Neural cell (in vitro differentiated cells): ENCODE results near the gene RBM19. TPM values are rescaled to one million over a fixed set of nuclear protein-coding genes. Genes with fewer than 3 reads are reported as not detected.

Source experiments
- H2AFZ ChIP-seq: fragments of 200-600, 300-800 bp; sonication (generic), shearing (Covaris generic); 2 replicates; pipeline ENCODE4 v1.6.0; 2014; ENCODE audit warnings: low read depth, mild to moderate bottlenecking, antibody characterized with exemption, low read length, moderate library complexity
- H3F3A ChIP-seq: fragments of 200-600 bp; shearing (Covaris generic); 2 replicates; pipeline ENCODE4 v1.6.1; 2016; ENCODE audit warnings: mild to moderate bottlenecking, moderate library complexity, mixed read lengths, antibody characterized with exemption, low read length; ENCODE audit not compliant: insufficient read depth, poor library complexity, severe bottlenecking
- H3K27ac ChIP-seq: fragments of 200-600, 300-800 bp; sonication (generic), shearing (Covaris generic); 2 replicates; pipeline ENCODE4 v1.5.1; 2014; ENCODE audit warnings: mild to moderate bottlenecking, low read length, moderate library complexity
- H3K27me3 ChIP-seq: fragments of 300-800, 200-600 bp; sonication (generic), shearing (Covaris generic); 2 replicates; pipeline ENCODE4 v1.6.0; 2014; ENCODE audit warnings: mild to moderate bottlenecking, low read depth, low read length, moderate library complexity; ENCODE audit not compliant: insufficient read depth
- H3K36me3 ChIP-seq: fragments of 300-800, 200-600 bp; sonication (generic), shearing (Covaris generic); 2 replicates; pipeline ENCODE4 v1.5.1; 2014; ENCODE audit warnings: mild to moderate bottlenecking, antibody characterized with exemption, low read length, moderate library complexity; ENCODE audit not compliant: insufficient read depth
- H3K4me2 ChIP-seq: fragments of 300-800, 200-600 bp; sonication (generic), shearing (Covaris generic); 2 replicates; pipeline ENCODE4 v1.6.0; 2014; ENCODE audit warnings: mild to moderate bottlenecking, low read length
- H3K4me3 ChIP-seq: fragments of 300-800, 200-600 bp; sonication (generic), shearing (Covaris generic); 2 replicates; pipeline ENCODE4 v1.5.1; 2014; ENCODE audit warnings: mild to moderate bottlenecking, low read length, moderate library complexity
- H3K79me2 ChIP-seq: fragments of 200-600 bp; shearing (Covaris generic); replicated peaks from 2 replicates; pipeline ENCODE4 v1.6.0; 2014; ENCODE audit warnings: mild to moderate bottlenecking, low read length, moderate library complexity; ENCODE audit not compliant: insufficient read depth
- H3K9ac ChIP-seq: fragments of 300-800, 200-600 bp; sonication (generic), shearing (Covaris generic); 2 replicates; pipeline ENCODE4 v1.6.1; 2016; ENCODE audit warnings: mild to moderate bottlenecking, low read length, mixed read lengths
- H3K9me2 ChIP-seq: fragments of 200-600 bp; shearing (Covaris generic); 2 replicates; pipeline ENCODE4 v1.6.1; 2016; ENCODE audit warnings: mild to moderate bottlenecking, low read length, mixed read lengths; ENCODE audit not compliant: insufficient read depth
- H3K9me3 ChIP-seq: fragments of 200-600, 300-800 bp; sonication (generic), shearing (Covaris generic); 2 replicates; pipeline ENCODE4 v1.6.1; 2016; ENCODE audit warnings: mild to moderate bottlenecking, mixed run types, low read length, moderate library complexity, mixed read lengths
- H4K20me1 ChIP-seq: fragments of 200-600 bp; shearing (Covaris generic); 2 replicates; pipeline ENCODE4 v1.6.1; 2016; ENCODE audit warnings: mild to moderate bottlenecking, mixed run types; ENCODE audit not compliant: insufficient read depth
- EP300 ChIP-seq: fragments of 450-650 bp; conservative IDR thresholded peaks from 2 replicates; pipeline ENCODE4 v1.6.1; 2014; ENCODE audit warnings: antibody characterized with exemption, mild to moderate bottlenecking, moderate library complexity; ENCODE audit not compliant: poor library complexity, severe bottlenecking
- EZH2 ChIP-seq: fragments of 200-600, 300-800 bp; shearing (Covaris generic), sonication (generic); IDR thresholded peaks from 2 replicates; pipeline ENCODE4 v1.6.1; 2014; ENCODE audit warnings: antibody characterized with exemption, low read length, borderline replicate concordance, mild to moderate bottlenecking; ENCODE audit not compliant: insufficient read depth, poor library complexity, severe bottlenecking
- MXI1 ChIP-seq: fragments of 450-650 bp; conservative IDR thresholded peaks from 2 replicates; pipeline ENCODE4 v1.6.1; 2014; ENCODE audit warnings: antibody characterized with exemption, mild to moderate bottlenecking; ENCODE audit not compliant: poor library complexity, severe bottlenecking
- POLR2AphosphoS5 ChIP-seq: IDR thresholded peaks from 2 replicates; pipeline ENCODE4 v1.6.1; 2012
- RAD21 ChIP-seq: fragments of 450-650 bp; conservative IDR thresholded peaks from 2 replicates; pipeline ENCODE4 v1.6.1; 2014; ENCODE audit warnings: antibody characterized with exemption, mild to moderate bottlenecking, moderate library complexity
- SMC3 ChIP-seq: fragments of 450-650 bp; conservative IDR thresholded peaks from 2 replicates; pipeline ENCODE4 v1.6.1; 2014; ENCODE audit warnings: antibody characterized with exemption, mild to moderate bottlenecking, moderate library complexity; ENCODE audit not compliant: poor library complexity
- TAF1 ChIP-seq: IDR thresholded peaks from 2 replicates; pipeline ENCODE4 v1.6.1; 2012; ENCODE audit warnings: low read depth
- polyA plus RNA-seq: library from polyadenylated mRNA; depleted of rRNA; stranded (reverse); fragments of >200 nt; gene quantifications from 2 replicates; pipeline ENCODE4 v1.2.3, GENCODE V29; 2014
- TF ChIP-seq, protein P1 (sequence below): fragments of 450-650 bp; IDR thresholded peaks from 2 replicates; pipeline ENCODE4 v1.5.1; 2014; ENCODE audit warnings: antibody characterized with exemption, mild to moderate bottlenecking, moderate library complexity; ENCODE audit not compliant: poor library complexity, severe bottlenecking
- TF ChIP-seq, protein P2 (sequence below): IDR thresholded peaks from 2 replicates; pipeline ENCODE4 v1.6.1; 2012; ENCODE audit warnings: borderline replicate concordance

The RBM19 gene
- polyA plus RNA-seq, 1 donor from 2014 or later, result 14.2 TPM

DNA sequence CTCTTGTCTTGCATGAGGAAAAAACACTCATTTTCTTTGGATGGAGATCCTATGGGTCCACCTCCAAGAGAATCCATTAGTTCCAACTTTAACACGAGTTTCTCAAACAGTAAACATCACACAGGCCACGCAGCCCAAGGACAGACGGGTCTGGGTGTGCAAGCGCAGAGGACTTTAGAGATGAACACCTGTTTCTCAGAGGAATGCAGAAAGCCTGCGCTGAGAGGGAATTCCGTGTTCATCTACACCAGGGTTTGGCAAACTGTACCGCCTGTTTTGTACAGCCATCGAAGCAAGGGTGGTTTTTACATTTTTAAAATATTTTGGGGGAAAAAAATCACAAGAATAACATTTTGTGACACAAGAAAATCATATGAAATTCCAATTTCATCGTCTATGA, 79.4 kb downstream of the RBM19 start:
- no peaks in the 10 kb centered on the region for H3K36me3 ChIP-seq
- H3K27ac ChIP-seq, result no peak overlapping the region
- no peak overlapping the region for H2AFZ ChIP-seq
- H4K20me1 ChIP-seq, result no peaks in the 10 kb centered on the region
- TF ChIP-seq EP300 (no peak), TAF1 (no peak), POLR2AphosphoS5 (no peak), RAD21 (no peak), EZH2 (no peak), MXI1 (no peak), SMC3 (no peak)
- TF ChIP-seq, protein P1, sequence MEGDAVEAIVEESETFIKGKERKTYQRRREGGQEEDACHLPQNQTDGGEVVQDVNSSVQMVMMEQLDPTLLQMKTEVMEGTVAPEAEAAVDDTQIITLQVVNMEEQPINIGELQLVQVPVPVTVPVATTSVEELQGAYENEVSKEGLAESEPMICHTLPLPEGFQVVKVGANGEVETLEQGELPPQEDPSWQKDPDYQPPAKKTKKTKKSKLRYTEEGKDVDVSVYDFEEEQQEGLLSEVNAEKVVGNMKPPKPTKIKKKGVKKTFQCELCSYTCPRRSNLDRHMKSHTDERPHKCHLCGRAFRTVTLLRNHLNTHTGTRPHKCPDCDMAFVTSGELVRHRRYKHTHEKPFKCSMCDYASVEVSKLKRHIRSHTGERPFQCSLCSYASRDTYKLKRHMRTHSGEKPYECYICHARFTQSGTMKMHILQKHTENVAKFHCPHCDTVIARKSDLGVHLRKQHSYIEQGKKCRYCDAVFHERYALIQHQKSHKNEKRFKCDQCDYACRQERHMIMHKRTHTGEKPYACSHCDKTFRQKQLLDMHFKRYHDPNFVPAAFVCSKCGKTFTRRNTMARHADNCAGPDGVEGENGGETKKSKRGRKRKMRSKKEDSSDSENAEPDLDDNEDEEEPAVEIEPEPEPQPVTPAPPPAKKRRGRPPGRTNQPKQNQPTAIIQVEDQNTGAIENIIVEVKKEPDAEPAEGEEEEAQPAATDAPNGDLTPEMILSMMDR, result no peak
- TF ChIP-seq, protein P2, sequence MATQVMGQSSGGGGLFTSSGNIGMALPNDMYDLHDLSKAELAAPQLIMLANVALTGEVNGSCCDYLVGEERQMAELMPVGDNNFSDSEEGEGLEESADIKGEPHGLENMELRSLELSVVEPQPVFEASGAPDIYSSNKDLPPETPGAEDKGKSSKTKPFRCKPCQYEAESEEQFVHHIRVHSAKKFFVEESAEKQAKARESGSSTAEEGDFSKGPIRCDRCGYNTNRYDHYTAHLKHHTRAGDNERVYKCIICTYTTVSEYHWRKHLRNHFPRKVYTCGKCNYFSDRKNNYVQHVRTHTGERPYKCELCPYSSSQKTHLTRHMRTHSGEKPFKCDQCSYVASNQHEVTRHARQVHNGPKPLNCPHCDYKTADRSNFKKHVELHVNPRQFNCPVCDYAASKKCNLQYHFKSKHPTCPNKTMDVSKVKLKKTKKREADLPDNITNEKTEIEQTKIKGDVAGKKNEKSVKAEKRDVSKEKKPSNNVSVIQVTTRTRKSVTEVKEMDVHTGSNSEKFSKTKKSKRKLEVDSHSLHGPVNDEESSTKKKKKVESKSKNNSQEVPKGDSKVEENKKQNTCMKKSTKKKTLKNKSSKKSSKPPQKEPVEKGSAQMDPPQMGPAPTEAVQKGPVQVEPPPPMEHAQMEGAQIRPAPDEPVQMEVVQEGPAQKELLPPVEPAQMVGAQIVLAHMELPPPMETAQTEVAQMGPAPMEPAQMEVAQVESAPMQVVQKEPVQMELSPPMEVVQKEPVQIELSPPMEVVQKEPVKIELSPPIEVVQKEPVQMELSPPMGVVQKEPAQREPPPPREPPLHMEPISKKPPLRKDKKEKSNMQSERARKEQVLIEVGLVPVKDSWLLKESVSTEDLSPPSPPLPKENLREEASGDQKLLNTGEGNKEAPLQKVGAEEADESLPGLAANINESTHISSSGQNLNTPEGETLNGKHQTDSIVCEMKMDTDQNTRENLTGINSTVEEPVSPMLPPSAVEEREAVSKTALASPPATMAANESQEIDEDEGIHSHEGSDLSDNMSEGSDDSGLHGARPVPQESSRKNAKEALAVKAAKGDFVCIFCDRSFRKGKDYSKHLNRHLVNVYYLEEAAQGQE, result no peak
- no peak overlapping the region for H3K9ac ChIP-seq
- H3K79me2 ChIP-seq, result no peaks in the 10 kb centered on the region
- no peak overlapping the region for H3K4me2 ChIP-seq
- no peaks in the 10 kb centered on the region for H3K9me3 ChIP-seq
- H3K4me3 ChIP-seq, result no peak overlapping the region
- H3K9me2 ChIP-seq, result no peaks in the 10 kb centered on the region
- no peaks in the 10 kb centered on the region for H3K27me3 ChIP-seq
- H3F3A ChIP-seq, result no peaks in the 10 kb centered on the region

GRCh38 chr12:113884392-113884791, 81.7 kb downstream of the RBM19 start:
- Histone ChIP-seq H4K20me1 (no peaks in the 10 kb centered on the region), H2AFZ (no peak overlapping the region), H3K27ac (no peak overlapping the region), H3K4me2 (no peak overlapping the region), H3K9ac (no peak overlapping the region), H3K36me3 (no peaks in the 10 kb centered on the region), H3F3A (no peaks in the 10 kb centered on the region), H3K9me3 (no peaks in the 10 kb centered on the region), H3K79me2 (no peaks in the 10 kb centered on the region), H3K9me2 (no peaks in the 10 kb centered on the region), H3K27me3 (no peaks in the 10 kb centered on the region), H3K4me3 (no peak overlapping the region)
- TF ChIP-seq MXI1 (no peak), TAF1 (no peak), POLR2AphosphoS5 (no peak), RAD21 (no peak), EP300 (no peak), EZH2 (no peak), SMC3 (no peak)
- TF ChIP-seq, protein P1, result no peak
- TF ChIP-seq, protein P2, result no peak
